Measurements from ENCODE around the gene RGS10.

RGS10 gene

GRCh38 chr10:119543814-119544642, 1.5 kb upstream of the RGS10 start:
- Mint-ChIP-seq H3K4me1 (peaks cover 26% of the 10 kb centered on the region), H3K4me3 (peak overlapping the region; percentile 91), H3K9me3 (no peaks in the 10 kb centered on the region), H3K36me3 (ENCODE audit: low read depth) (peaks cover 15% of the 10 kb centered on the region), H3K27me3 (peaks cover 6% of the 10 kb centered on the region), H3K27ac (peak overlapping the region; percentile 88)
- ATAC-seq (no peak), DNase-seq (no peak)

GRCh38 chr10:119542988-119543813, 682 bp upstream of the RGS10 start:
- ATAC-seq, result peak; percentile 40
- Mint-ChIP-seq H3K4me3 (peak overlapping the region; percentile 91), H3K27ac (peak overlapping the region; percentile 88), H3K9me3 (no peaks in the 10 kb centered on the region), H3K36me3 (ENCODE audit: low read depth) (peaks cover 20% of the 10 kb centered on the region), H3K4me1 (peaks cover 34% of the 10 kb centered on the region), H3K27me3 (peaks cover 6% of the 10 kb centered on the region)
- peak; percentile 72 for DNase-seq

- DNase-seq (peak; percentile 69), ATAC-seq (no peak)
- H3K36me3 Mint-ChIP-seq (ENCODE audit: low read depth), result peaks cover 31% of the 10 kb centered on the region
- H3K4me3 Mint-ChIP-seq, result peak overlapping the region; percentile 91
- H3K4me1 Mint-ChIP-seq, result peaks cover 49% of the 10 kb centered on the region
- no peaks in the 10 kb centered on the region for H3K9me3 Mint-ChIP-seq
- no peaks in the 10 kb centered on the region for H3K27me3 Mint-ChIP-seq
- H3K27ac Mint-ChIP-seq, result peak overlapping the region; percentile 89
These were observed 811 bp downstream of the RGS10 start for GRCh38 chr10:119541459-119542356.

GRCh38 chr10:119541046-119541445, 1.5 kb downstream of the RGS10 start:
- peaks cover 34% of the 10 kb centered on the region for H3K36me3 Mint-ChIP-seq (ENCODE audit: low read depth)
- peak overlapping the region; percentile 89 for H3K27ac Mint-ChIP-seq
- H3K27me3 Mint-ChIP-seq, result no peaks in the 10 kb centered on the region
- DNase-seq (no peak), ATAC-seq (peak; percentile 29)
- H3K4me1 Mint-ChIP-seq, result peaks cover 56% of the 10 kb centered on the region
- H3K9me3 Mint-ChIP-seq, result no peaks in the 10 kb centered on the region
- peak overlapping the region; percentile 91 for H3K4me3 Mint-ChIP-seq

- Mint-ChIP-seq H3K27ac (peak overlapping the region; percentile 96), H3K9me3 (no peaks in the 10 kb centered on the region), H3K4me3 (peak overlapping the region; percentile 91), H3K36me3 (ENCODE audit: low read depth) (peaks cover 43% of the 10 kb centered on the region), H3K4me1 (peaks cover 66% of the 10 kb centered on the region), H3K27me3 (no peaks in the 10 kb centered on the region)
- DNase-seq (no peak), ATAC-seq (no peak)
These were observed 2.5 kb downstream of the RGS10 start for GRCh38 chr10:119540038-119540437.

- Mint-ChIP-seq H3K4me1 (peaks cover 72% of the 10 kb centered on the region), H3K36me3 (ENCODE audit: low read depth) (peaks cover 44% of the 10 kb centered on the region), H3K27ac (peak overlapping the region; percentile 96)
These were observed 3.1 kb downstream of the RGS10 start for GRCh38 chr10:119539359-119539825.

GRCh38 chr10:119538632-119539358, 3.7 kb downstream of the RGS10 start:
- H3K36me3 Mint-ChIP-seq (ENCODE audit: low read depth), result peaks cover 45% of the 10 kb centered on the region
- no peaks in the 10 kb centered on the region for H3K9me3 Mint-ChIP-seq
- peak overlapping the region; percentile 96 for H3K27ac Mint-ChIP-seq
- peak; percentile 66 for DNase-seq
- H3K4me3 Mint-ChIP-seq, result peak overlapping the region; percentile 91
- H3K27me3 Mint-ChIP-seq, result no peaks in the 10 kb centered on the region
- peak; percentile 33 for ATAC-seq
- H3K4me1 Mint-ChIP-seq, result peaks cover 72% of the 10 kb centered on the region

More at GRCh38 chr10:119539359-119539825, 3.1 kb downstream of the RGS10 start:
- DNase-seq (peak; percentile 53), ATAC-seq (peak; percentile 17)
- H3K9me3 Mint-ChIP-seq, result no peaks in the 10 kb centered on the region
- peak overlapping the region; percentile 91 for H3K4me3 Mint-ChIP-seq
- no peaks in the 10 kb centered on the region for H3K27me3 Mint-ChIP-seq

GRCh38 chr10:119537953-119538630, 4.4 kb downstream of the RGS10 start:
- no peak for DNase-seq
- H3K4me3 Mint-ChIP-seq, result peak overlapping the region; percentile 91
- peak overlapping the region; percentile 96 for H3K27ac Mint-ChIP-seq
- H3K9me3 Mint-ChIP-seq, result no peaks in the 10 kb centered on the region
- no peak for ATAC-seq
- peaks cover 49% of the 10 kb centered on the region for H3K36me3 Mint-ChIP-seq (ENCODE audit: low read depth)
- H3K27me3 Mint-ChIP-seq, result no peaks in the 10 kb centered on the region
- peaks cover 75% of the 10 kb centered on the region for H3K4me1 Mint-ChIP-seq

- no peaks in the 10 kb centered on the region for H3K9me3 Mint-ChIP-seq
- DNase-seq (no peak), ATAC-seq (no peak)
- H3K36me3 Mint-ChIP-seq (ENCODE audit: low read depth), result peaks cover 50% of the 10 kb centered on the region
- peaks cover 88% of the 10 kb centered on the region for H3K4me1 Mint-ChIP-seq
- no peaks in the 10 kb centered on the region for H3K27me3 Mint-ChIP-seq
- peak overlapping the region; percentile 91 for H3K4me3 Mint-ChIP-seq
- H3K27ac Mint-ChIP-seq, result peak overlapping the region; percentile 96
These were observed 6.0 kb downstream of the RGS10 start for GRCh38 chr10:119536508-119537025.

- Mint-ChIP-seq H3K27ac (peak overlapping the region; percentile 96), H3K4me1 (peaks cover 94% of the 10 kb centered on the region), H3K9me3 (no peaks in the 10 kb centered on the region), H3K36me3 (ENCODE audit: low read depth) (peaks cover 49% of the 10 kb centered on the region), H3K27me3 (no peaks in the 10 kb centered on the region), H3K4me3 (peak overlapping the region; percentile 91)
- DNase-seq, result no peak
- peak; percentile 13 for ATAC-seq
These were observed 6.5 kb downstream of the RGS10 start for GRCh38 chr10:119535837-119536507.

GRCh38 chr10:119535305-119535704, 7.2 kb downstream of the RGS10 start:
- H3K9me3 Mint-ChIP-seq, result no peaks in the 10 kb centered on the region
- H3K36me3 Mint-ChIP-seq (ENCODE audit: low read depth), result peaks cover 49% of the 10 kb centered on the region
- peak overlapping the region; percentile 91 for H3K4me3 Mint-ChIP-seq
- H3K27me3 Mint-ChIP-seq, result no peaks in the 10 kb centered on the region
- H3K27ac Mint-ChIP-seq, result peak overlapping the region; percentile 96
- DNase-seq (no peak), ATAC-seq (no peak)
- peaks cover 91% of the 10 kb centered on the region for H3K4me1 Mint-ChIP-seq

- no peak for ATAC-seq
- peaks cover 87% of the 10 kb centered on the region for H3K4me1 Mint-ChIP-seq
- peak overlapping the region; percentile 4 for H3K4me3 Mint-ChIP-seq
These were observed 9.0 kb downstream of the RGS10 start for GRCh38 chr10:119533473-119533872.

More at GRCh38 chr10:119533473-119533872, 9.0 kb downstream of the RGS10 start:
- peaks cover 45% of the 10 kb centered on the region for H3K36me3 Mint-ChIP-seq (ENCODE audit: low read depth)
- no peak for DNase-seq
- H3K27me3 Mint-ChIP-seq, result no peaks in the 10 kb centered on the region
- H3K27ac Mint-ChIP-seq, result peak overlapping the region; percentile 57
- no peaks in the 10 kb centered on the region for H3K9me3 Mint-ChIP-seq
